Fibroblast of skin of abdomen (primary cell): ENCODE data around the gene CCDC124.

Source experiments
- DNase-seq: peaks from one replicate; pipeline ENCODE4 v3.0.0-alpha.2; 2013

CCDC124 gene

DNA sequence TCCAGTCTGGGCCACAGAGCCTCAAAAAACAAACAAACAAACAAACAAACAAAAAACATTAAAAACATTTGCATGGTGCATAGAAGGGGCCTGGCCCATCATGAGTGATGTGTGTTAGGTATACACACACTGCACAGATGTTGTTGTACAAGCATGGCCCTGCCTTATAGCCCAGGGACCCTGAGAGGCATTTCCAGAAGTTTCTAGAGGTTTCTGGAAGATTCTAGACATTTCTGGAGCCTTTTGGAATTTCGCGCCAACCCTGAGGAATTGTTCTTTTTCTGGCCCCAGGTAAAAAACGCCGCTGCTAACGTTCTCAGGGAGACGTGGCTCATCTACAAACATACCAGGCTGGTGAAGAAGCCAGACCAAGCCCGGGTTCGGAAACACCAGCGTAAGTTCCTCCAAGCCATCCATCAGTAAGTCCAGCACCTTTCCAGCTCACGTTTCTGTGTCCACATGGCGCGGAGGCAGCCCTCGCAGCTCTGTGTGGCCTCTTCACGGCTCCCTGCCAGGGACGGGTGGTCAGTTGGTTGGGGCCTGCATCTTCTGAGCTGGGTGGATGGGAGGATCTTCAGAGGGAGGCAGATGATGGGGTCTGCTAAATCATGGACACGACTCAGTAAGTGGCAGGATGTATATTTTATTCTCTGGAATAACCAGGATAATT is 56.7 kb downstream of the CCDC124 start:
- no peak for DNase-seq

DNA sequence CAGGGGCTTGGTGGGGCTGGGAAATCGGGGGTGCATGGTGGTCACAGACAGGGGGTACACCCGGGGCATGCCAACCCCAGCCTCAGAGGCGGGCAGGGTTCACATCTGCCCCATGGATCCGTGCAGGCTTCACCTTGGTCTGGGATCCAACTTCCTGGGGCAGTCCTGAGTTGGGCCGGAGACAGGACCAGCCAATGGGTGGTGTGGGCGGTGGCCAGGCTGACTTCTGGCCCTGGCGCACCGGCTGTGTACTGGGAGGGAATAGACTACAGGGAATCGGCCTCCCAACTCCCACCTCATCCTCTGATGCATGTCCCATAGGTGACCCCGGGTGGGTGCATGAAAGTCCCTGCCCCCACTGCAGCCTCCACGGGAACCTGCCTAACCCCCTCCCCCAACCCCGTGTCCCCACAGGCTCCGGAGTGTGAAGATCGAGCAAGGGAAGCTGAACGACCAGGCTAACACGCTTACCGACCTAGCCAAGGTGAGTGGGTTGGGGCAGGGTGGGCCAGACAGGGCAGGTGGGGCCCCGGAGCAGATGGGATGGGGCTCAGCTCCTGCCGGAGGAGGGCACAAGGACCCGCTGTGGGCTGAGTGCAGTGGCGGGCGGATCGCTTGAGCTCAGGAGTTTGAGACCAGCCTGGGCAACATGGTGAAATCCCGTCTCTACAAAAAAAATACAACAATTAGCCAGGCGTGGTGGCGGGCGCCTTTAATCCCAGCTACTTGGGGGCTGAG is 60.4 kb downstream of the CCDC124 start:
- DNase-seq, result no peak
